T47D (cell line): Measurements from ENCODE around the gene IL2RA.

ENCODE experiments used
- DNase-seq, 2 experiments: peaks; one replicate each; pipeline versions ENCODE4 v3.0.0 to v3.0.0-alpha.2; 2011 to 2012; ENCODE audit warnings: low read depth in 1 of 2, low spot score in 1 of 2
- JUND ChIP-seq: IDR thresholded peaks from 2 replicates; pipeline ENCODE4 v1.6.1; 2012; ENCODE audit warnings: low read depth
- in situ Hi-C: cut with HindIII; loops from 2 replicates; pipeline ENCODE4 v1.10.0; 2016; ENCODE audit warnings: low sequenced_read_pairs, low pct_unique_long_range_greater_than_20kb

The IL2RA gene

GRCh38 chr10:5985029-5985428, 77.1 kb downstream of the IL2RA start:
- DNase-seq: no peak
- in situ Hi-C loops: no loop called here
- TF ChIP-seq JUND: no peak

GRCh38 chr10:5983774-5984173, 78.4 kb downstream of the IL2RA start:
- DNase-seq: no peak
- no peak for TF ChIP-seq JUND
- in situ Hi-C loops: no loop called here

- in situ Hi-C loops: no loop called here
- DNase-seq: no peak
- TF ChIP-seq JUND: no peak
Measured at GRCh38 chr10:5981529-5981928, 80.6 kb downstream of the IL2RA start.

GRCh38 chr10:5978230-5978489, 84.0 kb downstream of the IL2RA start:
- no peak for DNase-seq
- in situ Hi-C loops: no loop called here

GRCh38 chr10:5977471-5978229, 84.5 kb downstream of the IL2RA start, which contains the start of gene IL15RA:
Gene IL15RA, minus strand, starts transcription at chr10:5977543. Its CDS starts 51 bp downstream, at chr10:5977492.
- peak; percentile 83 to 89 for DNase-seq
- no peak for TF ChIP-seq JUND
- in situ Hi-C loops: no loop called here

More at GRCh38 chr10:5978230-5978489, 84.0 kb downstream of the IL2RA start:
- TF ChIP-seq JUND: no peak

GRCh38 chr10:5976512-5977470, 85.4 kb downstream of the IL2RA start:
- TF ChIP-seq JUND: no peak
- in situ Hi-C loops: no loop called here
- peak; percentile 50 to 73 for DNase-seq

- in situ Hi-C loops: no loop called here
- DNase-seq: peak in 1 of 2 experiments; percentile 32
- no peak for TF ChIP-seq JUND
Measured at GRCh38 chr10:5975641-5976473, 86.3 kb downstream of the IL2RA start.

- TF ChIP-seq JUND: no peak
- in situ Hi-C loops: no loop called here
- no peak for DNase-seq
Measured at GRCh38 chr10:5973069-5973468, 89.1 kb downstream of the IL2RA start.

- no peak for DNase-seq
- no peak for TF ChIP-seq JUND
- in situ Hi-C loops: no loop called here
Measured at GRCh38 chr10:5971886-5972285, 90.3 kb downstream of the IL2RA start.

GRCh38 chr10:5971315-5971832, 90.8 kb downstream of the IL2RA start:
- no peak for TF ChIP-seq JUND
- in situ Hi-C loops: no loop called here
- no peak for DNase-seq

GRCh38 chr10:5970527-5970926, 91.6 kb downstream of the IL2RA start:
- in situ Hi-C loops: no loop called here
- no peak for TF ChIP-seq JUND
- DNase-seq: no peak

GRCh38 chr10:5970066-5970465, 92.1 kb downstream of the IL2RA start:
- DNase-seq: no peak
- in situ Hi-C loops: no loop called here
- no peak for TF ChIP-seq JUND
